ENCODE measurements around the gene B3GALT4.

DNA sequence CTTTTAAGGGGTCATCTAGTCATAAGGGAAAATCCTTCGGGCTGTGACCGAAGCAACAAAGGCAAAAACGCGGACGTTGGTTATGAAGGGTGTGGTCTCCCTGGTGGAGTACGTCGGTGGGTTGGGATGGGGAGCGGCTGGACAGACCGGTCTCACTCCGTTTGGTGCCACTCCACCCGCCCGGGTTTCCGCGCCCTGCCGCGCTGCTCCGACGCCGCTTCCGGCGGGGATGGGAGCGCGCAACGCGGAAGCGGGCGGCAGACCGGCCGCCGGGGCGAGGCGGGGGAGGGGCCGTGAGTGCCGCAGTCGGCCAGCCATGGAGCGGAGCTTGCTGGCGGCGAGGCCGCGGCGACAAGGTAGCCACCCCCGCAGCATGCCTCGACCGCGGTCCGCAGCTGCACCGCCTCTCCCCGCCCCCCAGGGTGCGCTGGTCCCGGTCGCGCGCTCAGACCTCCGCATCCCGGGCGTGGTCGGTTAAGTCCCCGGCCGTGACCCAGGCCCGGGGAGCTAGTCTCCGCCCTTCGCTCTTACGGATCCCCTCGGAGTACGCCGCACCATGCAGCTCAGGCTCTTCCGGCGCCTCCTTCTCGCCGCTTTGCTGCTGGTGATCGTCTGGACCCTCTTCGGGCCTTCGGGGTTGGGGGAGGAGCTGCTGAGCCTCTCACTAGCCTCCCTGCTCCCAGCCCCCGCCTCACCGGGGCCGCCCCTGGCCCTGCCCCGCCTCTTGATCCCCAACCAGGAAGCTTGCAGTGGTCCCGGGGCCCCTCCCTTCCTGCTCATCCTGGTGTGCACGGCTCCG lies at the start of gene B3GALT4:
- TF ChIP-seq CTCF (conservative IDR thresholded peaks at IDR 0.05; ENCODE audit: low read length): peak; percentile 30; the same call in 1 of the 2 replicates
- TF ChIP-seq EZH2phosphoT487 (IDR thresholded peaks at IDR 0.05; ENCODE audit: borderline replicate concordance): no peak
